Nephron (organoid): Measurements from ENCODE around the gene LMO4.

Experiments used
- H3K27ac Mint-ChIP-seq, 3 experiments: 2 replicates each; pipeline ENCODE4 v1.8.0; 2020; ENCODE audit warnings: mixed read lengths in 3 of 3, mild to moderate bottlenecking in 2 of 3, moderate library complexity in 1 of 3
- H3K27me3 Mint-ChIP-seq: 2 replicates; pipeline ENCODE4 v1.8.0; 2021; ENCODE audit warnings: low read depth, mild to moderate bottlenecking, moderate library complexity, mixed read lengths
- H3K36me3 Mint-ChIP-seq: 2 replicates; pipeline ENCODE4 v1.8.0; 2020; ENCODE audit warnings: low read depth, mixed read lengths
- H3K4me1 Mint-ChIP-seq: 2 replicates; pipeline ENCODE4 v1.8.0; 2020; ENCODE audit warnings: mixed read lengths
- H3K4me3 Mint-ChIP-seq, 3 experiments: 2 replicates each; pipeline ENCODE4 v1.8.0; 2020; ENCODE audit warnings: mild to moderate bottlenecking in 3 of 3, mixed read lengths in 3 of 3, moderate library complexity in 2 of 3
- H3K9me3 Mint-ChIP-seq: 2 replicates; pipeline ENCODE4 v1.8.0; 2020; ENCODE audit warnings: mixed read lengths
- CTCF ChIP-seq, 3 experiments: fragments of 200-600 bp; sonication (generic); IDR thresholded peaks; one replicate each; pipeline ENCODE4 v1.5.0; 2021; ENCODE audit warnings: antibody characterized with exemption in 3 of 3; ENCODE audit not compliant: unreplicated experiment in 3 of 3

The LMO4 gene

DNA sequence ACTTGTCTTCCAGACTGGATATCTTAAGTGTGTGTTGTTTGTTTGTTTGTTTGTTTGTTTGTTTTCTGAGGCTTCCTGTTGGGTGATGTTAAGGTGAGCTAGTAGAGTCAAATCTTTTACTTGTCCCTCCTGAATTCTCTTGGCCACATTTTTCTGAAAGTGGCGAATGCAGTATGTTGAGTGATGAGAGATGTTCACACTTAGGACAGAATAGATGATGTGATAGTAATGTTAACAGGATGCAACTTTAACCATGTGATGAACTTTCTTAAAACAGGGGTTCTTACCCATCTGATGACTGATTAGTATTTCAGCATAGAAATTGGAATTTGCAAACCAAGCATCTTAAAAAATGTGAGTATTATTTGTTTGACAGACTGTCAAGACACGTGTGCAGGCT is 40.2 kb downstream of the LMO4 start:
- H3K9me3 Mint-ChIP-seq = peaks cover 16% of the 10 kb centered on the region
- H3K4me1 Mint-ChIP-seq = peaks cover 9% of the 10 kb centered on the region
- no peaks in the 10 kb centered on the region for H3K27me3 Mint-ChIP-seq
- H3K36me3 Mint-ChIP-seq = no peaks in the 10 kb centered on the region
- H3K4me3 Mint-ChIP-seq = no peak overlapping the region
- no peak for TF ChIP-seq CTCF (IDR thresholded peaks at IDR 0.05; ENCODE audit: unreplicated experiment in 3 of 3)
- H3K27ac Mint-ChIP-seq = no peak overlapping the region

DNA sequence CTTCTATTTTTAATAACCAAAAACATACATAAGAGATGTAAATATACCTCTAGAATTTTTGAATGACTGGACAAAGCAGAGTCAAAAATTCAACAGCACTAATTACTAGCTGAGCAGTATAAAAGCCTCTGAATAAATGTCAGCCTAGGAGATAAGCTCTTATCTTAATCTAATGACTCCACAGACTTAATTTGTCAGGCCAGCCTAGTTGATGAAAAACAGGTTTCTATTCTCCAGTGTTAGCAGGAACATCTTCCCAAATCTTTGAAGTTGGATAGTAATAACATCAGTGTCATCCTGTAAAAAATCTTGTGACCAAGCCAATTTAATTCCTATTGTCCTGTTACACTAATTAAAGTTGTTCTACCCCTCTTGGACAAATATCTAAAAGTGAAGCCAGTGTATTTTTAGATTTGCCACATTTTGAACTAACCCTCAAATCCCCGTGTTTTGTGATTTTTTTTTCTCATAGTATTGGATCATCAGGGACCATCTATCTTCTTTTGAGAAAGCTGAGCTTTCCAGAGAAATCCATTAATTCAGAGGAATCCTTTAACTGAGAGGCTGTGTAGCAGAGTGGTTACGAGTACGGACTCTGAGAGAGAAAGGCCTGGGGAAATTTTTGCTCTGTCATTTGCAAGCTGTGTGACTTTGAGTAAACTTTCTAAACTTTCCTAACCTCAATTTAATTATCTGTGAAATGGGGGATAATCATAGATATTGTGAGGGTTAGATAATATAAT is 41.2 kb downstream of the LMO4 start:
- TF ChIP-seq CTCF (IDR thresholded peaks at IDR 0.05; ENCODE audit: unreplicated experiment in 3 of 3) = no peak
- peaks cover 9% of the 10 kb centered on the region for H3K4me1 Mint-ChIP-seq
- no peaks in the 10 kb centered on the region for H3K36me3 Mint-ChIP-seq
- no peak overlapping the region for H3K4me3 Mint-ChIP-seq
- no peaks in the 10 kb centered on the region for H3K27me3 Mint-ChIP-seq
- H3K27ac Mint-ChIP-seq = peak overlapping the region in 1 of 3 experiments; percentile 49
- H3K9me3 Mint-ChIP-seq = peaks cover 13% of the 10 kb centered on the region

DNA sequence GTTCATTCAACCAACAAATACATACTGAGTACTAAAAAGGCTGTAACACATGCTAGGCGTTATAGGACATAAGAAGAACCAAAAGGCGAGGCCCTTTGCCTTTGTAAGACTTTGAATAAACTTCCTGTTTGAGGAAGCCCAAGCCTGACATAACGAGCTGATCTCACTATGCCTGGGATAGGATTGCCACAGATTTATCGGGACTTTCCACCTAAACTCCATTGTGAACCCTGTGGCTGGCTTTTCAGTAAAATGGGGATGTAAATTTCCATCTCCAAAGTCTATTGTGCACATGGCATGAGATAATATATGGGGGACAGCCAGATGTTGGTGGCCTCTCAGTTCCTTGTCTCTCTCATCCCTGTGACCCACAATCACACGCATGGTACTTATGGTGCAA is 41.9 kb downstream of the LMO4 start:
- no peak for TF ChIP-seq CTCF (IDR thresholded peaks at IDR 0.05; ENCODE audit: unreplicated experiment in 3 of 3)
- Mint-ChIP-seq H3K4me3 (no peak overlapping the region), H3K27me3 (no peaks in the 10 kb centered on the region), H3K27ac (no peak overlapping the region), H3K9me3 (peaks cover 17% of the 10 kb centered on the region), H3K36me3 (peaks cover 3% of the 10 kb centered on the region), H3K4me1 (peaks cover 9% of the 10 kb centered on the region)

DNA sequence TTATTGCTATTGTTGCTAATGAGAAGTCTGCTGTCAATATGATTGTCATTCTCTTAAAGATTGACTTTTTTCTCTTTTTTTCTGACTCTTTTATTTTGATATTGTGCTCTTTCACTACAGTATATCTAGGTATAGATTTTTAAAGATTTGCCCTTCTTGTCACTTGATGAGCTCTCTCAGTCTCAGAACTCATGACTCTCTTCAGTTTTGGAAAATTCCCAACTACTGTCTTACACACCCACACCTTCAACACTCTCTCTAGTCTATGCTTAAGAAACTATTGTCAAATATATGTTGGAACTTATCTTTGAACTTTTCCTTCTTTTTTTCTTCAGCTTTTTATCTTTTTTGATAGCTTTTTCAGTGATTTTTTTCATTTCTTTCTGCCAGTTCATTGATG is 50.6 kb downstream of the LMO4 start:
- no peak overlapping the region for H3K27ac Mint-ChIP-seq
- no peaks in the 10 kb centered on the region for H3K27me3 Mint-ChIP-seq
- no peak overlapping the region for H3K4me3 Mint-ChIP-seq
- H3K9me3 Mint-ChIP-seq = peaks cover 44% of the 10 kb centered on the region
- no peak for TF ChIP-seq CTCF (IDR thresholded peaks at IDR 0.05; ENCODE audit: unreplicated experiment in 3 of 3)
- H3K36me3 Mint-ChIP-seq = peaks cover 33% of the 10 kb centered on the region
- H3K4me1 Mint-ChIP-seq = no peaks in the 10 kb centered on the region

DNA sequence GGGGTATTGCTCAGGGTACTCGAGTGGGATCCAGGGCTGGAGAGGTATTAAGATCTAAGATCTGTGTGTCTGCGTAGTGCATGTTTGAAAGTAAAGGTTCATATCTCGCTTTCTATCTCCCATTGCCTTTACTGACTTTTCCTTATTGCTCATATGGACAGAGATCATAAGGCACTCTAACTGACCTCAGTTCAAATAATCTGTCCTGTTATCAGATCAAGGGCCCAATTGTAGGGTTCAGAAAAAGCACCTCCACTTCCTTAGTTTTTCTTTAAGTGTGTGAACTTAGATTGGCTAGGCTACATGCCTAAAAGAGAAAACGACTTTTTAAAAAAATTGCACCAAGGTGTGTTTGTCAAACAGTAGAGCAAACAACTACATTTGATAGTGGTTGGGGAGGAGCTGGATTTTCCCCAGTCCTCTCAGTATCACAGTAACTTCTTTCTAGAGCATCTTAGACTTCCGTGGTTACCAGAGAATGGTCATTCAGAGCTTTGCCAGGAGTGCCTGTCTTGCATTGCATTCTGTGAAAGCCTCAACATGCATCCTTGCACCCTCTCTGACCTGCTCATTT is 57.6 kb downstream of the LMO4 start:
- Mint-ChIP-seq H3K36me3 (no peaks in the 10 kb centered on the region), H3K27ac (no peak overlapping the region), H3K9me3 (peaks cover 19% of the 10 kb centered on the region), H3K4me1 (peaks cover 4% of the 10 kb centered on the region), H3K4me3 (no peak overlapping the region), H3K27me3 (no peaks in the 10 kb centered on the region)
- no peak for TF ChIP-seq CTCF (IDR thresholded peaks at IDR 0.05; ENCODE audit: unreplicated experiment in 3 of 3)

DNA sequence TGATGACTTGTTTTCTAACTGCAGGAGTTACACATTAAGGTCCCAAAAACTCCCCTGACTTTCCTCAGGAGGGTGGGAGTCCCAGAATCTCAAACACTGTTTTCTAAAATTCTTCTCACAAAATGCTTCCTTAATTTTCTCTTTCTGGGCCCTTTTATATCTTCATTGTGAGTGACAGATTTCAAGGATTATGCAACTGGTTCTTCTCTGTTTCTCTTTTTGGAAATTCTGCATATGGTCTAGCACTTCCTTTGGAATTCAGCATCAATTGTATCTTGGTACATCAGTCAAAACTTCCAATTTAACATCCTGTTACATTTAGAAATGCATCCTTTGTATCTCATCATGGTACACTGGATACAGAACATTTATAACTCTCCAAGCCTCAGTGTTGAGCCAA is 59.7 kb downstream of the LMO4 start:
- Mint-ChIP-seq H3K4me3 (no peak overlapping the region), H3K27me3 (no peaks in the 10 kb centered on the region), H3K9me3 (peaks cover 19% of the 10 kb centered on the region), H3K4me1 (peaks cover 15% of the 10 kb centered on the region), H3K27ac (no peak overlapping the region), H3K36me3 (no peaks in the 10 kb centered on the region)
- no peak for TF ChIP-seq CTCF (IDR thresholded peaks at IDR 0.05; ENCODE audit: unreplicated experiment in 3 of 3)
